HG03442 (cell line): Measurements from ENCODE around the gene MAN2A2.

Experiments
- ATAC-seq: cut with Tn5 transposase; IDR thresholded peaks from one replicate; pipeline ENCODE4 v1.9.1; 2021; ENCODE audit warnings: mild to moderate bottlenecking, moderate library complexity; ENCODE audit not compliant: unreplicated experiment

MAN2A2 gene

DNA sequence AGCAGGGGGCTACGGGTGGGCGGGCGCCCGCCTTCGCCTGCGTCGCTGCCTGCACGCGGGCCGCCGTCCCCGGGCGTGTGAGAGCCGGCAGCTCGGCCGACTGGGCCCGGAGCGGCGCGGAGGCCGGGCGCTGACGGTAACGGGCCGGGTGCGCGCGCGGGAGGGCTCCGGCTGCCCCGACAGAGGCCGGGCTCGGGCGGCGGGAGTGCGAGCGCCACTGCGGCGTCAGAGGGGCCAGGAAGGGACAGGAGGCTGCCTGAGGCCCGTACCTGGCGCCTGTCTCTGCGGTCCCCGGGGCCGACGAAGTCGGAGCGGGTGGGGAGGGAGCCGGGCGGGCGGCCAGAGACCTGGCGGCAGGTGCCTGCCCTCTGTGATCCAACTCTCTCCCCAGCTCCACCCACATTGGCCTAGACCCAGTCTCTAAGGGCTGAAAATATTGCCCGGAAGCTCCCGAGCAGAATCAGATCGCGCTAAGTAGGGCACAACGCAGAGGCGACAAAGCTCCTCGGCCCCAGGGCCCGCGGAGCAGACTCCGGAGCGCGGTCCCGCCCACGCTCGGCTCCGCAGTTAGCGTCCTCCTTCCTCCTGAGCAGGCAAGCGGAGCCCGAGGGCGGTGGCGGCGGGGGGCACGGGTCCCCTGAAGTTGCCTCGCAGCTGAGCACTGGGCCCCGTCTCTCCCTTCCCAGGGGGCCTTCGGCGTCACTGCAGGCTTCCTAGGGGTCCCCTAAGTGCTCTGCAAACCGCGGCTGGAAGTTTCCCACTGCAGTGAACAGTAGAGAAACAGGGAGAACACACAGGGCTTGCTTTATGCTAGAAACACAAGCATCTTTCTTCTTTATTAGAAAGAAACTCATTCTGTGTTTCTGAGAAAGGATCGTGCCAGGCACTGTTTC is at the start of gene MAN2A2:
MAN2A2 (plus strand) TSS at position 463 of the 893 bp plus-strand sequence. CDS start 906 bp downstream, outside the sequence.
- ATAC-seq = peak; percentile 47

DNA sequence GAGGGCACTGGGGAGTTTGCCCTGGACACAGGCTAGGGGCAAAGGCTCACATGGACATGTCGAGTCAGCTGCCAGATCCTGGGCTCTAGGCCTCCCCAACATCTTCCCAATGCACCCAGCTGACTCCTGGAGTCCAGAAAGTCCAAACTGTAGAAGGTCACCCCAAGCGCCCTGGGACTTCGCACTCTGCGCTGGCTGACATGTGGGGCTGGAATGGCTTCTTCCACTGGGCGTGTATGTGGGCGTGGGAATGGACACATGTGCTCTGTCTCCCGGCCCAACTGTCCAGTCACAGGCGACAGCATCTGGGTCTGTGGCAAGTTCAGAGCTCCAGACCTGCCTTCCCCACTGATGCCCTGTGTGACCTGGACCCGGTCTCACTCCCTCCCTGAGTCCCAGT is 48.0 kb upstream of the MAN2A2 start:
- ATAC-seq = no peak

DNA sequence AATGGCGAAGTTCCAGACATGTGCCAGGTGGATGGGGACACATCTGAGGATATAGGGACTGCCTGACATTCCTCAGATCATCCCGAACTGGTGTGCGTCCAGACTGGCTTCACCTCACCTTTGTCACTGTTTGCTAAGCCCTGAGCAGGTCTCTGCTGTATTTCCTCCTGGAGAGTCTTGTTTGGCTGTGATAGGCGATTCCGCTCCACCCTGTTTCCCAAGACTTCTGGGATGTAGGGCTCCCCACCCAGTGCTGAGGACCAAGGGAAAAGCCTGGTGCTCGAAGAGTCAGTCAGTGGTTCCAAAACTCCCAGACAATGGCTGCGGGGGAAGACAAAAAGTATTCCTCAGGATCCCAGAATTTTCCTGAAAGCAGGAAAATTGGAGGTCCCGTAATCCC is 45.8 kb upstream of the MAN2A2 start:
- no peak for ATAC-seq

DNA sequence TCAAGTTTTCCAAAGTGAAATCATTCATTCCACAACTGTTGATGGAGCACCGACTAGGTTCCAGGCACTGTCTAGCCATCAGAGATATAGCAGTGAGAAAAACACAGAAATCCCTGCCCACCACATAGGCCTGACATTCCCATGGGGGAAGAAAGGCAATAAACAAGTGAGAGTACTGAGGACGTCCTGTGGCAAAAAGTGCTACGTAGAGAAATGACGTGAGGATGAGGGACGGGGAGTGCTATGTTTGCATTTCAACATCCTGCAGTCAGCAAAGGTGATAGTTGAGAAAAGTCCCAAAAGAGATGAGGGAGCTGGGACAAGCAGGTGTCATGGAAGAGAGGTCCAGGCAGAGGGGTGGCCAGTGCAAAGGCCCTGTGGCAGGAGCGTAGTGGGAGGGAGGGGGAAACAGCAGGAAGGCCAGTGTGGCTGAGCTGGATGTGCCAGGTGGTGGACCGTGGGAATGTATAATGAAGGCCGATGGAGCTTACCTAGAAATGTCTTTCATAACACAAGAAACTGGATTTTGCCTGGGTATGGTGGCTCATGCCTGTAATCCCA is 45.1 kb upstream of the MAN2A2 start:
- no peak for ATAC-seq

DNA sequence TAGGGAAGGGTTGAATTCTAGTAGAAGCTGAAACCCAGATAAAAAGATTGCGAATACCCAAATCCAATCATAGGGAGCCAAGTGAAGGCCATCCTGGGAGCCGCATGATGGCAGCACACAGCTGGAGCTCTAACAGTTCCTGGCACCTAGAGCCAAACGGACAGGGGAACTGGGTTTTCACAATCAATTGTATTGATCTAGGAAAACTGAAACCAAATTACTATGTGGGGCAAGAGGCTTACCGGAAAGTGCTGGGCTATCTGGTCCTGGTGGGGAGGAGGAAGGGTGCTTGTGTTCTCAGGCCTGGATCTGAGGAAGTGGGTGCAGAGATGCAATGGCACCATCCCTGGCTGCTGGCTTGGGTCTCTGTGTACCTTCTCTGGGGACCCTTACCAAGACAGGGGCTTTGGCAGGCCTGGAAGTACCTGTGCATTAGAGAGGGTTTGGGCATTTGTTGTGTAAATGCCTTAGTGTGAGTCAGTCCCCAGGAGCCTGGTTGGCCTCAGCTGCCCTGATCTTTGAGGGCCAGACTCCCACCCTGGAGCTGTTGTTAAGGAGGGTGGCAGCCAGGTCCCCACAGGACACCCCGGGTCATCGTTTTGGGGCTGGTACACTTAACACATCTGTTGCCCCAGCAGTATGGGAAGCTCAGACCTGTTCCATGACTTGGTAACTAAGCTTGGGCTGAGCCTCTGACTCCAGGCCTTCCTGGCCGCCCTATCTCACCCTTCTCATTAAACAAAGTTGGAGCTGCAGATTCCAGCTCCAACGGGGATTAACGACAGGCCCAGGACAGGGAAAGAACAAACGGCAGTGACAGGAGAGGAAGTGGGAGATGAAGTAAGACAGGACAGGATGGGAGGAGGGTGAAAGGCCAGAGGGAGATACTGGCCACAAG is 43.6 kb upstream of the MAN2A2 start:
- ATAC-seq = no peak

DNA sequence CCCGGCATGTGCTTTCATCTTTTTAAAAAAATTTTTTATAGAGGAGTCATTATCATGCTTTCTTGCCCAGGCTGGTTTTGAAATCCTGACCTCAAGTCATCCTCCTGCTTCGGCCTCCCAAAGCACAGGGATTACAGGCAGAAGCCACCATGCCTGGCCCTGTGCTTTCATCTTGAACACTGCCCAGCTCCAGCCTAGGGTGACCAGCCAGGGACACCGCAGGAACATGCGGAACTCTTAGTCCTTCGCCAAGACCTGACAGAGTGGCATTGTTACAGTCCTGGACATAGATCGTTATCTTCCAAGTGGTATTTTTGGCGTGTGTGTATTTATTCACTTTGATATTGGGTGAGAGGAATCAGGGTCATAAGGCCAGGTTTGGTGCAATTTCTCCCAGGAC is 42.7 kb upstream of the MAN2A2 start:
- no peak for ATAC-seq

DNA sequence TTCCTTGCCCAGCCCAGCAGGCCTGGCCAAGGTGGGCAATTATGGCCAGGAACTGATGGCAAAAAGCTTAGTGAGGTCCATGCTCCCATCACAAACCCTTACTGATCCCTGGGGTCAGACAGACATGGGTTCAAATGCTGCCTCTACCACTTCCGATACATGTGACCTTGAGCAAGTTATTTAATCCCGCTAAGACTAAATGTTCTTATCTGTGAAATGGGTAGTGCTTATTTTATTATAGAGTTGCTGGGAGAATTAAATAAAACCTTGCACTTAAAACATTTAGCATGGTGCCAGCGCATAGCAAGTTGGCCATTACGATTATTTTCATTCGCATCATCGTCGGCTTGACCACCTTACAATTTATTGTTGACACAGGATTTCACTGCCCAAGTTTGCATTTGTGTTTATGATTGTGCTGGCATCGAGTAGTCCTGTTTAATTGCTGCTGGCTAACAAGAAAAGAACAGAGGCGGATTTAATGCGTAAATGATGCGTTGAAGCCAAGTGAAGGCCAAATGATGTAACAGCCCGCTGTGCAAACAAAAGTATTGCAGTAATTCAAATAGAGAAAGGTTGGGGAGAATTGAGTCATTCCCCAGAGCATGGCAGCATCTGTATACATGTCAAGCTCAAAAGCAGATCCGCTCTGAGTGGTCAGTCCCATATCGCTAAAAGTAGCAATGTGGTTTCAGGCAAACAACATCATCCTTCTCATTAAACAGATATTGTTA is 42.0 kb upstream of the MAN2A2 start:
- ATAC-seq = no peak

DNA sequence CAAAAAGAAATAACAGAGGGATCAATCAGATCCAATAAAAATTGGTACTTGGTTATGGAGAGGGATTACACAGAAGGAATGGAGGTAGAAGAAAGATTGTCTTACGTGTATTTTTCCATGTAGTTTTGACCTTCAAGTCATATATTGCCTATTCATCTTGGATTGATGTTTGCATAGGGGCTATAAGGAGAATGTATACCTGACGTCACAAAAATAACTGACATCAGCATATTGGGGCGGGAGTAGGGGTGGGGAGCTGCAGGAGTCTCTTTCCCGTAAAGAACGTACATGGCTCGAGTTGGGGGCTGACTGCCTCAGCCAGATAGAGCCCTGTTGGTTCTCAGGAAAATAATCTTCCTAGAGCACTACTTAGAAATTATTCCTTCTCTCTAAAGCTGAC is 40.6 kb upstream of the MAN2A2 start:
- ATAC-seq = no peak

DNA sequence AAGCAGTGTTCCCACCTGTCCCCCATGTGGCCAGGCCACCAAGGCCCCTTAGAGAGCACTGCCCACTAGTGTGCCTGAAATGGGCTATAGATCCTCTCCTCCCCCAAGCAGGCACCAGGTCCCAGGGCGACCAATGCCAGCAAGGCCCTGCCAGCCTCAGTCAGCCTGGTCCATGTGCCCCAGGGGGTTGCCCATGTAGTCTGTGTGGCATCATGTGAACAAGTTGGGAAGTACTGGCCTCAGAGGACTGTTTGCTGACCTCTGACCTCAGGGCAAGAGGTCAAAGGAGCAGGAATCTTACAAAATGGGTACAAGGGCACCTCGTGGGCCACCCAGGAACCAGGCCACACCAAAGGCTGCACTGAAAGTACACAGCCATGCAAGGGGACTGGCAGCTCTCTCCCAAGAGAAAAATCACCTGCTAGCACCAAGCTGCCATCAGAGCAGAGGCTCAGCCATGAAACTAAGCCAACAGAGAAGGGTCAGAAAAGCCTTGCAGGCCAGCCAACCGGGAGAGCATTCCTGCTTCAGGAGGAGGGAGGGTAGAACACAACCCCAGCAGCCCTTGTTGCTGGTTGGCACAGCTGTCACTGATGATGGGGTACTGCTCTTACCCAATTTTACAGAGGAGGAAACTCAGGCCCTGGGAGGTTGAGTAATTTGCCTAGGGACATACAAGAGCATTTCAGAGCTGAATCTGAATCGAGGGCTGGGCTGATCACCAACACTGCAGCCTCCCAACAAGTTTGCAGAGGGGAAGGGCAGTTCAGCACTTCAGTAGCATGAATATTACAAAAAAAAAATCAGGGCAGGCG is 39.9 kb upstream of the MAN2A2 start:
- ATAC-seq = no peak

DNA sequence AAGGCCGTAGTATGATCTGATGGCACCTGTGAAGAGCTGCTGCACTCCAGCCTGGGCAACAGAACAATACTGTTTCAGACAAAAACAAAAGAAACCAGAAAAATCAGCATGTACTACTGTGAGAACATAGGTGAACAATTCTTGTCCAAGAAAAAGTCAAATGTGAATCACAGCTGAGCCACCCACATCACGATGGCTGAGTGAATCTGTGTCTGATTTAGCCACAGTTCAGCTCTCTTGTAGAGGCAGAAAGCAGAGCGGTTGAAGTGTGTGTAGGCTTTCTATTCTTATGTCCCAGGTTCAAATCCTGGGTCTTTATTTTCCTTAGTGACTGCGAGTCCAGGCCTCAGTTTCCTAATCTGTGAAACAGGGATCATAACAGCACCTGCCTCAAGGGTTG is 39.1 kb upstream of the MAN2A2 start:
- ATAC-seq = no peak

DNA sequence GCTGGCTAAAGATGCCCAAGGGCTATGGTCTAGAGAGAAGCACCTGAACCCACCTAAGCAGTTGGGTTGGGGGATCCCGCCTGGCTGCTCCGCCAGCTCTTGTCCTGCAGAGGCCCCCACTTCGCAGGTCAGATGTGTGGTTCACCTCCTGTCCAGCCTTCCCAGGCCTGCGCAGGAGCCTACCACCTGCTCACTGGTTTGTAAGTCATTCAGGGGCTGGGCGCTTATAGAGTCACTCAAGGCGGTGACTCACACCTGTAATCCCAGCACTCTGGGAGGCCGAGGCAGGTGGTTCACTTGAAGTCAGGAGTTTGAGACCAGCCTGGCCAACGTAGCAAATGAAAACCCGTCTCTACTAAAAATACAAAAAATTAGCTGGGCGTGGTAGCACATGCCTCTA is 38.6 kb upstream of the MAN2A2 start:
- ATAC-seq = no peak

DNA sequence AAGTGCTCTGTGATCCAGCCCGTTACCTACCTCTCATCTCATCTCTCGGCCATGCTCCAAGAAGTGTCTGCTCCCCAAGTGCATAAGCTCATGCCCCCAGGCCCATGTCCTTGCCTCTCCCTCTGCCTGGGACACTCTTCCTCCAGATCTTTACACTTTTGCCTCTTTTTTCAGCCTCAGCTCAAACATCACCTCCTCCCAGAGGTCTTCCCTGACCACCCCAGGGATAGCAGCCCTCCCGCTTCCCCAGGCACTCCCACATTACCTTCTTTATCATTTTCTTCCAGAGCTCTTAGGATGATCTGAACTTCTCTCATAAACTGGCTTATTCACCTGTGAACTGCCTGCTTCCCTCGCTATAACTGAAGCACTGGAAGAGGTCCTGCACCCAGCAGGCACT is 37.4 kb upstream of the MAN2A2 start:
- no peak for ATAC-seq

DNA sequence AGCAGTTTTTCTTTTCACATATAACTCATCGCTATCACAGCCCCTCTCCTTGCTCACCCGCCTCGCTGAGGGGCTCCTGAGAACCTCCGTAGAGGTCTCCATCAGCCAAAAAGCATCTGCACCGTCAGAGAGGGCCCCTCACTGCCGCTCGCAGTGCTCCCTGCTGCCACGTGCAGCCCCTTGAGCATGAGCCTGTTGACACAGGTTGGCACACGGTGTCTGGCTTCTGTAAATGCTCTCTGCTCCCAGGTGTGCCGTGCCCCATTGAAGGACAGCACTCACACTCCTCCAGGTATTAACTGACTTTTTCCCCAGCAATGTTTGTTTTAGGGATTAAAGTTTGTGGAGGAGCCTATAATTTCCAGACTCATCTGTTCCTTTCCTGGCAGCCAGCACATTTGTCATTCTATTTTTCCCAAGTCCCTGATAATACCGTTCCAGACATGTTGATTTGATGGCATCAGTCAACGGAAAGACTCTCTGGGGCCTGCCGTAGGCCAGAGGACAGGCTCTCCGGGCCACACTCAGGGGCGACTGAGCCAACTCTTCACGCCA is 36.9 kb upstream of the MAN2A2 start:
- no peak for ATAC-seq

DNA sequence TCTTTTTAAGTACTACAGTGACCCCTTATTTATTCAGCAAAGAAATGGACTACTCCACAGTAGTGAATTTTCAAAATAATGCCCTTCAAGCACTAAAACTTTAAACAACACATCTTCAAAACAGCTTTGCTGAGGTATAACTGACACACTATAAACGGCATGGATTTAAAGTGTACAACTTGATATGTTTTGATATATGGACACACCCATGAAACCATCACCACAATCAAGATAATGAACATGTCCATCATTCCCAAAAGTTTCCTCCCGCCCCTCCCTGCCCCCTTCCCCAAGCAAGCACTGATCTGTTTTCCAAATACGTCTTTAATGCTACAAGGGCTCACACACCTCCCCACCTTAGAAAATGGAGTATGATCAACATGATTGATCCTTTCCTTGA is 36.3 kb upstream of the MAN2A2 start:
- no peak for ATAC-seq

DNA sequence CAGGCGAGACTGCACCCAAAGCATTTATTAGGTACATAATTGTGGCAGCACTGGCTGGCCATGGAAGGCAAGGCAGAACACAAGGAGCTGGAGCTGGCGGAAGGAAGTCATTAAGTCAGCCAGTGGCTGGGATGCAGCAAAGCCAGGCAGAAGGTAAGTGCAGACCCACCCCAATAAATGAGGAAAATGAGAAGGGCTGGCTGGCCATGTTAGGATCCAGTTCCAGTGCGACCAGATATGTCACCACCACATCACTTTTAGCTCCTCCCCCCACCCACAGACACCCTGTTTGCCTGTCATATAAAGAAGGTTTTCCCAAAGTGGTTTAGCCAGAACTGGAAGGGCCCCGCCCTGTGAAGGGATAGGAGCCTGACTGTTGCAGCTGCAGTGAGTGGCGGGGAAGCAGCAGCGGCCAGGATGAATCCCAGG is 34.8 kb upstream of the MAN2A2 start, which contains the start of gene FURIN:
FURIN (plus strand) TSS at position 328 of the 429 bp plus-strand sequence. CDS start 7,153 bp downstream, outside the sequence.
- no peak for ATAC-seq

DNA sequence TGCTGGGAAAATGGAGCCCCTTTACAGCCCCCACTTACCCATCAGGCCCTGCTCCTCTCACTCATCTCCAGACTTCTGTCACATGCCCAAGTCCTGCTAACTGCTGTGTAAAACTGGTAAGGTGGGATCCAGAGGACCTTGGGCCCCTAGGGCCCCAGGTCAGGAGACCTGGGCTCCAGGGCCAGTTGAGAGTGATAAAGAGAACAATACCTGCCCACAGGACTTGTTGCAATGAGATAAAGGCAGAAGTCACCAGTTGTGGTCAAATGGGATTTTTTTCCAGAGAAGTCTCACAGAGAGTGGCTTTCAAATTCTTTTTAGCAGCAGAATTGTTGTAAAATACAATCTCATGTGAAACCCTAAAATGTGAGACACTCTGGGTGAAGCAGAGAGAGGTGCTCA is 34.0 kb upstream of the MAN2A2 start:
- ATAC-seq = no peak

DNA sequence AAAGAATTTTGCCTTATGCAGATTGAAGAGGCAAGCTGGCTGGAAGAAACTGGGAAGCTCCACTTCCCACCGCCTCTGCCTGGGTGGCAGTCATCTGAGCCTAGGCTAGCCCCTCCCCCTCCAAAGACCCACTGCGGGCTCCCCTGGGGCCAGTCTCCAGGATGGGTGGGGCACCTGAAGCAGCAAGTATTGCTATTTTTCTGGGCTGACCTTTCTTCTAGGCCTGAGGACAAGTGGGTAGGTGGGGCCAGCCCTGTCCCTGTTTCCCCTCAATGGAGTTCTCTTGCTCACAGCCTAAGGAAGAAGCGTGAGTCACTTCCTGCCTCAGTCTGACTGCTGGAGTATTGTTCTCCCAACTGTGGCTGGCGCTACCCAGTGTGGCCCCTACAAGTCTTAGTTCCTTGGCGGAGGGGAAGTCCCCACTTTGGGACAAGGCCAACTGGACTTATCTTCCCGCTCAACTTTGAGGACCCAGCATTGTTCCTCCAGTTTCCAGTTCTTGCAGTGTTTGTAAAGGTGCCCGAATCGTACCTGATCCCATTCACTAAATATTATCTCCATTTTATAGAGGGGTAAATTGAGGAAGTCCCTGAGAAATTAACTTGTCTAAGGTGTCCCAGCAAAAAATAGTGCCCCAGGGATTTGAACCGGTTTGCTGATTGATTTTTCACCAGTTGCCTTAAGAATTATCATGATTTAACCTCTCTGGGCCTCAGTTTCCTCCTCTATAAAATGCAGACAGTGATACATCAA is 33.3 kb upstream of the MAN2A2 start:
- ATAC-seq = no peak

DNA sequence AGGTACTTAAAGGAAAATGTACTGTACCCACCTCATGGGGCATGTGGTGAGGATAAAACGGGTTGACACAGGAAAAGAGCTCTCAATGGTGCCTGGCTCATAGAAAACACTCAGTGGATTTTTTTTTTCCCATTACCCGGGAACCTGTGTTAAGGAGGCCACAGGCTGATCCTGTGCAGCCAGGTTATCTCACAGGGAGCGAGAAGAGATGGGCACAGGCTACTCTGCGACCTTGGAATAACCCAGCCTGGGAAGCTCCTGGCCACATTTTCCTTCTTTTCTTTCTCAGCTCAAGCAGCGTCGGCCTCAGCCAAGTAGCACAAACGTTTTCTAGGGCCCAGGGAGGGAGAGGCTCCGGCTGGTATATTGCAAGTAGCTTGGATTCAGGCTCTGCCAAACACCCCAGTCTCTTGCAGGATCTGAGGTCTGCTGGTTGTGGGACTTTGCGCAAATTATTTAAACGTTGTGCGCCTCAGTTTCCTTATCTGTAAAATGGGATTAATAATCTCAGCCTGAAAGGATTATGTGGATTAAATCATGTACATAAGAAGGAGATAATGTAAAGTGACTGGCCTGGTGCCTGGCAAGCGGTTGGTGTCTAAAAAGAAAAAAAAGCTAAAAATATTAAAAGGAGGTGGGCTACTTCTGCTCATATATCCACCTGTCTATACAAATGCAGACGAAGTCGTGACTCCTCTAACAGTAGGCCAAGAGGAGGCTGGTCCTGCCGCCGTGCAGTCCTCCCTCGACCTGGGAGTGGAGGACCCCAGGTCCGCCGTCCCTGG is 32.6 kb upstream of the MAN2A2 start:
- no peak for ATAC-seq
